Glomerular visceral epithelial cell (primary cell): ENCODE results near the gene XYLT1.
"Not testable (repeated sequence)": the region's sequence is repeated elsewhere in the genome, so short reads cannot be mapped to it uniquely, and the experiment has no call there.

ENCODE experiments used
- DNase-seq: peaks from one replicate; pipeline ENCODE4 v3.0.0-alpha.2; 2016; ENCODE audit errors: extremely low spot score

XYLT1 gene, protein sequence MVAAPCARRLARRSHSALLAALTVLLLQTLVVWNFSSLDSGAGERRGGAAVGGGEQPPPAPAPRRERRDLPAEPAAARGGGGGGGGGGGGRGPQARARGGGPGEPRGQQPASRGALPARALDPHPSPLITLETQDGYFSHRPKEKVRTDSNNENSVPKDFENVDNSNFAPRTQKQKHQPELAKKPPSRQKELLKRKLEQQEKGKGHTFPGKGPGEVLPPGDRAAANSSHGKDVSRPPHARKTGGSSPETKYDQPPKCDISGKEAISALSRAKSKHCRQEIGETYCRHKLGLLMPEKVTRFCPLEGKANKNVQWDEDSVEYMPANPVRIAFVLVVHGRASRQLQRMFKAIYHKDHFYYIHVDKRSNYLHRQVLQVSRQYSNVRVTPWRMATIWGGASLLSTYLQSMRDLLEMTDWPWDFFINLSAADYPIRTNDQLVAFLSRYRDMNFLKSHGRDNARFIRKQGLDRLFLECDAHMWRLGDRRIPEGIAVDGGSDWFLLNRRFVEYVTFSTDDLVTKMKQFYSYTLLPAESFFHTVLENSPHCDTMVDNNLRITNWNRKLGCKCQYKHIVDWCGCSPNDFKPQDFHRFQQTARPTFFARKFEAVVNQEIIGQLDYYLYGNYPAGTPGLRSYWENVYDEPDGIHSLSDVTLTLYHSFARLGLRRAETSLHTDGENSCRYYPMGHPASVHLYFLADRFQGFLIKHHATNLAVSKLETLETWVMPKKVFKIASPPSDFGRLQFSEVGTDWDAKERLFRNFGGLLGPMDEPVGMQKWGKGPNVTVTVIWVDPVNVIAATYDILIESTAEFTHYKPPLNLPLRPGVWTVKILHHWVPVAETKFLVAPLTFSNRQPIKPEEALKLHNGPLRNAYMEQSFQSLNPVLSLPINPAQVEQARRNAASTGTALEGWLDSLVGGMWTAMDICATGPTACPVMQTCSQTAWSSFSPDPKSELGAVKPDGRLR

GRCh38 chr16:17470908-17471718, at the start of gene XYLT1:
TSS of gene XYLT1 (minus strand) at chr16:17470960. CDS start at chr16:17470796, 164 bp downstream.
- DNase-seq, result no peak

GRCh38 chr16:17520111-17520510, 49.4 kb upstream of the XYLT1 start:
- DNase-seq, result no peak

DNA sequence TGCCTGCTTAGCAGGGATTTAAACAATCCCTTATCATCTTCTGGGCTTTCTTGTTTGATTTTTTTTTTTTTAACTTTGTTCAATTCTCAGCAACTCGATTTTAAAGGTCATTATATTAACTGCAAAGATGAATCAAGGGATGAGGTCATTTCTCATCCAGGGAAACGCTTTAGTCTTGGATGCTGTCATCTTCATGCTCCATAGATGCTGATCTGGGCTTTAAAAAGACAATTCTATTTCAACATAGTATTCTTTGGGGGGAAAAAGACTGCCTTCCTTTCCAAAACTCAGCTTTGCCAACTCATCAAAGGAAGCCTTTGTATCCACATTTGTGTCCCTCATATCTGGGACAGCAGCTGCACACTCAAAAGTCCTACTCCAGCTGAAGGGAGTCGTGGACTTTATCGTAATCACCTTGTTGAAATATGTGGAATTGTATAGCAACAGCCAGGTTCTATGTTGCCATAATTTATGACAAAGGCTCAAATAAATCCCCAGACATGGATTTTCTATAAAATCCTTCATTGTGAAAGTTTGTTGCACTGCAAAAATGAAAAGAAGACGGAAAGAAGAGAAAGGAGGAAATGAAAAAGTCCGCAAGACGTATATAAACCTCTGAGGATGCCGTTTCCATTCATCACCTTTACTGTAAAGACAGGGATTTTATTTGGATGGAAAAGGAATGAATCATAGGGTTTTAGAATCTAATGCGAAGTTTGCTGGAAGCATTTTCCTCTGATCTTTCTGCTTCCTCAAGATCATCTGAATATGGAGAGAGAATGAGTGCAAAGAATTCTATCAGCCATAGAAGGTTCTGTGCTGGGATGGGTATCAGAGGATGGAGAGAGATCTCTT, 48.6 kb upstream of the XYLT1 start:
- DNase-seq, result no peak

DNA sequence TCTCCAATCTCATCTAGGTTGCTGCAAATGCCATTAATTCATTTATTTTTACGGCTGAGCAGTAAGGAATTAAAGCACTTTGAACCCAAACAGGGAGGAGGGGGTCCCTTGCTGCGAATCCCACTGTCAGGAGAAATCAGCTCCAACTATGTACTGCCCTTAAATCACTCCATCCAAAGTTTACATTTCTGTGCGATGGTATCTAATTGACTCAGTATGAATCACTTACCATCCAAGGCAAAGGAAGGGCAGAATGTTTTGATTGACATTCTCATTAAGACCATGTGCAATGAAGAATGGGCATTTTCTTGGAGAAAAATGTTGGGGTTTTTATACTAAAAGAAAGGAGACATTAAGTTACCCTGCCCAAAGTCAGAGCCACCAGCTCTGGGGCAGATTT, 47.7 kb upstream of the XYLT1 start:
- no peak for DNase-seq

DNA sequence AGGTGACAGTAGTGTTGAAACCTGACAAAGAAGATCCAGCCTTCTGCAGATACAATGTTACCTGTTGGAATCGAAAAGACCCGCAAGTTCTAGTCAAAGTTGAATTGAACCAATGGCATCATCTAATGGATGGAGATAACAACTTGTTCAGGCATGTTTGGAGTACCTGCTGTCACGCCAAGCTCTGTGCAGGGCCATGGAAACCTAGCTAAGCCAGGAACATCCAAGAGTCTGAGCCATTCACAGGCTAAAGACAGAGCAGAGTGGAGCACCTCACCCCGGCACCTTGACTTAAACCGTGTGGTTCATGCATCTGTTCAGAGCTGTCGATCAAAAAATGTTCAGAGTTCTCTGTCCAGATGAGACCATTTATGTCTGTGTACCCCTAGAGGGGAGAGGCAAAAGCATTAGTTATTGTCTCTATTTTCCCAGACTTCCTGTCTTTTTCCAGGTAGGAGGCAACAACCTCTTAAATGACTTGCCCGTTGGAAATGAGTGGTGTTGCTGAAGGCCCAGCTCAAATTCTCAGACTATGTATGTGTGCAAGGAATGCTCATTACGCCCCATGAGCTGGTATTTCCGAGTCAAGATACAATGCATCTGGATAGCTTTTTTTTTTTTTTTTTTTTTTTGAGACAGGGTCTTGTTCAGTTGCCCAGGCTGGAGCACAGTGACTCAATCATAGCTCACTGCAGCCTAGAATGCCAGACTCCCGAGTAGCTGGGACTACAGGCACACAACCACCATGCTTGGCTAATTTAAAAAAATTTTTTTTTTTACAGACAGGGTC, 44.9 kb upstream of the XYLT1 start:
- no peak for DNase-seq

GRCh38 chr16:17512636-17513220, 42.0 kb upstream of the XYLT1 start:
- DNase-seq, result no peak

DNA sequence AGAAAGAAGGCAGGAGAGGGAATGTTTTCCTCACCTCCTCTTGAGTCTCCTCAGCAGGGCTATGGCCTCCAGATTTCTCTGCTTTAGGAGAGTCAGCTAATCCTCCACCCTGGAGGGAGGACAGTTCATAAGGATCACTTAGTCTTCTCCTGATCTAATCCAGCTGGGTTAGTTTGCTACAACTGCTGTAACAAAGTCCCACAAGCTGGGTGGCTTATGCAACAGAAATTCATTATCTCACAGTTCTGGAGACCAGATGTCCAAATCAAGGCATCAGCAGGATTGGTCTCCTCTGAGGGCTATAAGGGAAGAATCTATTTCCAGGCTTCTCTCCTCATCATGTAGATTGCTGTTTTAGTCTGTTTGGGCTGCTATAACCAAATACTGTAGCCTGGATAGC, 40.6 kb upstream of the XYLT1 start:
- DNase-seq, result no peak

- no peak for DNase-seq
Measured at GRCh38 chr16:17510567-17510966, 39.8 kb upstream of the XYLT1 start.

- DNase-seq, result no peak
Measured at GRCh38 chr16:17509194-17509593, 38.4 kb upstream of the XYLT1 start.

- no peak for DNase-seq
Measured at GRCh38 chr16:17508303-17508702, 37.5 kb upstream of the XYLT1 start.

DNA sequence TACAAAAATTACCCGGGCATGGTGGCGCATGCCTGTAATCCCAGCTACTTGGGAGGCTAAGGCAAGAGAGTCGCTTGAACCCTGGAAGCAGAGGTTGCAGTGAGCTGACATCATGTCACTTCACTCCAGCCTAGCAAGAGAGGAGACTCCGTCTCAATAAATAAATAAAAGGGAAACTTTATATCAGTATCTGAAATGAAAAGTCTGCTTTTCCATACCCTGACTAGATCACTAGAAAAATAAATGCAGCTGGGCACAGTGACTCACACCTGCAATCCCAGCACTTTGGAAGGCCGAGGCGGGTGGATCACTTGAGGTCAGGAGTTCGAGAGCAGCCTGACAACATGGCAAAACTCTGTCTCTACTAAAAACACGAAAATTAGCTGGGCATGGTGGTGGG, 36.8 kb upstream of the XYLT1 start:
- not testable (repeated sequence) for DNase-seq

- DNase-seq, result not testable (repeated sequence)
Measured at GRCh38 chr16:17505828-17506227, 35.1 kb upstream of the XYLT1 start.

- DNase-seq, result no peak
Measured at GRCh38 chr16:17504050-17504449, 33.3 kb upstream of the XYLT1 start.

GRCh38 chr16:17503331-17503730, 32.6 kb upstream of the XYLT1 start:
- DNase-seq, result no peak

DNA sequence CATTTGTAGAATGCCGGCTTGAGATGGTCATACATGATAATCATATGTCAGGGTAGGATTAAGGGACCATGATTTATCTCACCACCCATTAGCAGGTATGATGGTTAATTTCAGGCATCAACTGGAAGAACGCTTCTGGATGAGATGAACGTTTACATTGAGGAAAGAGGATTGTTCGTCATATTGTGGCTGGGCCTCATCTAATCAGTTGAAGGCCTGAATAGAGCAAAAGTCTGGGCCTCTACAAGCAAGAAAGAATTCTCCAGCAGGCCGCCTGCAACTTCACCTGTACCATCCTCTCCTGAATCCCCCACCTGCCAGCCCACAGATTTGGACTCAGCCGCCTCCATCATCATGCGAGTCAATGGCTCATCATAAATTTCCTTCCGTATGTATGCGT, 30.6 kb upstream of the XYLT1 start:
- DNase-seq, result no peak

DNA sequence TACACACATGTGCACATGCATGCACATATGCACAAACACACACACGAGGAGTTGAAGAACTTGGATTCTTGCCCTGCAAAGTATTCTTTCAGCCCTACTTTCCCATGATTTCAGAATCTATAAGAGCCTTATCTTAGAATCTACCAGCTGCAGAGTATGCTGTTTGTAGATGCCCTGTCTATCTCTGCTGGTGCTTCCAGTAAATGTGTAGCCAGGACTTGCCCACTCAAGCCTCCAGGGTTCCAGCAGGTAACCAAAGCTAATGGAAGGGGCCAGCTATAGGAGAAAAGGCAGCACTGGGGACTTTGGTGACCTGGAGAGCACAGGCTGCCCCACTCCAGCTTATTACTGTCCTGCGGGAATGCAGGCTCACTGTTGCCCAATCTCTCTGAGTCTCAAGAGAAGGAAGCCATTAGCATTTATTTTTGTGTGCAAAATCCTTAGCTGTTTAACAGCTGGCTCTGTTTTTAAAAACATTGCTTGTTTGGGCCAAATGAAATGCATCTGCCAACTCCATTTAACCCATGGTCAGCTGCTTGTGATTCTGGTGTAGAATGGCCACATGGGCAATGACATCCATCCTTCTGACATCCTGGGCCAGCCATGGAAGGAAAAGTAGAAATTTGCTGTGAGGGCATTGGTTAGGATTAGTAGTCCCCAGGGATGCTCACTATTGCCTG, 28.6 kb upstream of the XYLT1 start:
- DNase-seq, result no peak

GRCh38 chr16:17497648-17498047, 26.9 kb upstream of the XYLT1 start:
- no peak for DNase-seq

DNA sequence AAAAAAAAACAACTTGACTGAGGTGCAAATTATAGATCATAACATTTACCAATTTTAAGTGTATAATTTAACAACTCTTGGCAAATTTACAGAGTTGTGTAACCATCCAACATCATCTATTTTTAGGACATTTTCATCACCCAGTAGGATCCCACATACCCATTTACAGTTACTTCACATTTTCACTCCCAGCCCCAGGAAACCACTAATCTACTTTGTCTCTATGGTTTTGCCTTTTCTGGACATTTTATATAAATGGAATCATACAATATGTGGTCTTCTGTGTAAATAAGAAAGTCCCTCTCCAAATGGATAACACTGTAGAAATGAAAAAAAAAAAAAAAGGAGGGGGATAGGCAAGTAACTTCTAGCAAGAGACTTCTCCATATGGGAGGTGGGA, 26.1 kb upstream of the XYLT1 start:
- DNase-seq, result no peak

- no peak for DNase-seq
Measured at GRCh38 chr16:17493012-17493411, 22.3 kb upstream of the XYLT1 start.
